Memory B cell (primary cell): ENCODE data around the gene PRMT2.

Experiments
- ATAC-seq: fragments of 150-1000 bp; cut with Tn5 transposase; 2 replicates; pipeline ENCODE4 v1.10.0; 2021; ENCODE audit warnings: low read depth, mild to moderate bottlenecking, moderate library complexity
- DNase-seq, 2 donors: peaks; one replicate each; pipeline ENCODE4 v3.0.0; 2022; ENCODE audit warnings: low spot score in 2 of 2
- H3K27ac Mint-ChIP-seq: one replicate; pipeline ENCODE4 v1.8.0; 2022; ENCODE audit warnings: mild to moderate bottlenecking, moderate library complexity, mixed read lengths
- H3K27me3 Mint-ChIP-seq: one replicate; pipeline ENCODE4 v1.8.0; 2022; ENCODE audit warnings: mixed read lengths
- H3K36me3 Mint-ChIP-seq: one replicate; pipeline ENCODE4 v1.8.0; 2022; ENCODE audit warnings: mild to moderate bottlenecking, mixed read lengths
- H3K4me1 Mint-ChIP-seq: one replicate; pipeline ENCODE4 v1.8.0; 2022; ENCODE audit warnings: mixed read lengths
- H3K4me3 Mint-ChIP-seq: one replicate; pipeline ENCODE4 v1.8.0; 2022; ENCODE audit warnings: mild to moderate bottlenecking, moderate library complexity, mixed read lengths
- H3K9me3 Mint-ChIP-seq: one replicate; pipeline ENCODE4 v1.8.0; 2022; ENCODE audit warnings: mixed read lengths

PRMT2 gene

DNA sequence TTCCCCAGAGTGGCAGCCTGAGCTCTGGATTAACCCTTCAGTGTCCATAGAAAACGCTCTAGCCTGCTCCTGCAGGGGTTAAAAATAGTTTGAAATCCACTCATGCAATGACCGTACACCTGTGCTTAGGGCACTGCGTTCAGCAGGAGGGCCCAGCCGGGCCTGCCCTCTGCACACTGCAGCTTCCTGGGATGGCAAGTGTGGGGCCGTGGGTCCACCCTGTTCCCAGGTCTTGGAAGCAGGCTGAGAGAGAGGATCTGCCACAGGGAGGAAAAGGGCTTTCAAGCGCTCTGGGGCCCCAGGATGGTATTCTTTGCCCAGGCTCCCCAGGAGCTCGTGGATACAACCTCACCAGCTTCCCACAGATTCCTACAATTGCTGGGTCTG is 29.1 kb upstream of the PRMT2 start:
- peaks cover 12% of the 10 kb centered on the region for H3K4me1 Mint-ChIP-seq
- peaks cover 3% of the 10 kb centered on the region for H3K36me3 Mint-ChIP-seq
- peaks cover 11% of the 10 kb centered on the region for H3K27me3 Mint-ChIP-seq
- no peak for ATAC-seq
- no peak overlapping the region for H3K27ac Mint-ChIP-seq
- no peak overlapping the region for H3K4me3 Mint-ChIP-seq
- DNase-seq, result no peak
- peaks cover 2% of the 10 kb centered on the region for H3K9me3 Mint-ChIP-seq

DNA sequence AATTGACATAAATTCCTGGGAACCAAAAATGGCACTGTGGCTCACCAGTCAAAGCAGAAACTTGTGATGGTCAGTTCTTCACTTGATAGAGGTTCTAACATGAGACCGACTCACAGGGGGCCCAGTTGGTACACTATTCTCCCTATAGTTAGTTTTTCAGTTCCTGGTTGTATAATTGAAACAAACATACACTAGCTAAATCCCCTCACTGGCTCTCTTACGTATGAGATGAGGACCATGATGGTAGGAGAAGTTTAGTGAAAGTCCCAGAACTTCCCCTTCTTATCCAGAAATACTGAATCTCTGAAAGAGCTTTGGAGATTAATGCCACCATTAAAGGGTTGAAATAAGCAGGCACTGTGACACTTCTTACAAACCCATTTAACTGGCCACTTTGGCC is 27.8 kb upstream of the PRMT2 start:
- Mint-ChIP-seq H3K9me3 (peaks cover 4% of the 10 kb centered on the region), H3K4me1 (peaks cover 12% of the 10 kb centered on the region), H3K4me3 (no peak overlapping the region), H3K27me3 (peaks cover 11% of the 10 kb centered on the region), H3K27ac (no peak overlapping the region), H3K36me3 (peaks cover 3% of the 10 kb centered on the region)
- ATAC-seq, result no peak
- no peak for DNase-seq

DNA sequence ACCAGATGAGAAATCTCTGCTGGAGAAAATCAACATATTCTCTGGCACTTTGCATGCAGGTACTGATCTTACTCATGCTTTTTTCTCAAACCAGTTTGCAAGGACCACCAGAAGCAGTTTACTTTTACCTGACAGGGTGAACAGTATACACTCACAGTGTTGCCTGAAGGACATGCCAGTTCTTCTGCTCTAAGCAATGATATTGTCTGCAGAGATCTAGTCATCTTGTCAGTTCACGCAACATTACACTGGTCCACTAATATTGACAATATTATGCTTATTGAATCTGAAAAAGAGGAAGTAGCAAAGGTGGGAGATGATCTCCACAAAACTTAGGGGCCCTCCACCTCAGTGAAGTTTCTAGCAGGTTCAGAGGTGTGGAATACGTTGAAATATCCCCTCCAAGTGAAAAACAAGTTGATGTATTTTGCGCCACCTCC is 26.8 kb upstream of the PRMT2 start:
- Mint-ChIP-seq H3K9me3 (peaks cover 5% of the 10 kb centered on the region), H3K36me3 (peaks cover 3% of the 10 kb centered on the region), H3K27me3 (peaks cover 11% of the 10 kb centered on the region), H3K4me1 (peaks cover 12% of the 10 kb centered on the region), H3K4me3 (no peak overlapping the region), H3K27ac (no peak overlapping the region)
- DNase-seq (no peak), ATAC-seq (peak; percentile 18)

DNA sequence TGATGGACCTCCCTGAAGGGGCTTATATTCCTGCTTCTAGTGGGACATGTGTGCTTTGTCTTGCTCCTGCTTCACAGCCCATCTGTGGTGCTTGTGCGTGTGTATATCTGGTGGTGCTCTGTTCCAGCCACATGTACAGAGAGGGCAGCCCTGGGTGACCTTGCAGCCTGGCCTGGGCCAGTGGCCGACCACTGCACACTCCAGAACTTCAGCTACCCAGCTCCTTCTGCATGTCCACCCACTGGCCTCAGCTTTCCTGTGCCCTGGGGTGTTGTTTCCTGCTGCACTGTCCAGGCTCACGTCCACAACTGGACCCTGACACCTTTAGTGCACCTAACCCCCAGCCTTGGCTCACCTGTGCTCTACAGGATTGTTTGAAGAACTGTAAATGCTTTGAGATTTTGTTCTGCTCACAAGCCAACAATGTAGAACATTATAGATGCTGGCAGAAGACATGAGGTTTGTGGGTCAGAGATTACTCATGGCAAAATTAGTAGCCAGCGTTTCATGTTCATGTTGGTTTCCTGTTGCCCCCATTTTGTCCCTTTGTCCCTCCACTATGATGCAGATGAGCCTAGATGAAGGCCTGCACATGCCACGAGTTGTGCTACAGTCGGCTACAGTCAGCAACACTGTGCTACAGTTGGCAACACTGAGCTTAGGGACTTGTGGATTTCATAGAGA is 25.3 kb upstream of the PRMT2 start:
- ATAC-seq (no peak), DNase-seq (no peak)
- Mint-ChIP-seq H3K4me3 (no peak overlapping the region), H3K36me3 (peaks cover 3% of the 10 kb centered on the region), H3K4me1 (peaks cover 12% of the 10 kb centered on the region), H3K27me3 (peaks cover 11% of the 10 kb centered on the region), H3K9me3 (peaks cover 5% of the 10 kb centered on the region), H3K27ac (no peak overlapping the region)

DNA sequence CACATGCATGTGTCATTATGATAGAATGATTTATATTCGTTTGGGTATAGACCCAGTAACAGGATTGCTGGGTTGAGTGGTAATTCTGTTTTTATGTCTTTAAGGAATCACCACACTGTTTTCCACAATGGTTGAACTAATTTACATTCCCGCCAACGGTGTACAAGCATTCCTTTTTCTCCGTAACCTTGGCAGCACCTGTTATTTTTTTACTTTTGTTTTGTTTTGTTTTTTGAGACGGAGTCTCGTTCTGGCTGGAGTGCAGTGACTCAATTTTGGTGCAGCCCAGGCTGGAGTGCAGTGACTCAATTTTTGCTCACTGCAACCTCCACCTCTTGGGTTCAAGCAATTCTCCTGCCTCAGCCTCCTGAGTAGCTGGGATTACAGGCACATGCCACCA is 22.1 kb upstream of the PRMT2 start:
- H3K27me3 Mint-ChIP-seq, result peaks cover 13% of the 10 kb centered on the region
- peaks cover 6% of the 10 kb centered on the region for H3K4me1 Mint-ChIP-seq
- ATAC-seq (no peak), DNase-seq (no peak)
- peaks cover 3% of the 10 kb centered on the region for H3K36me3 Mint-ChIP-seq
- no peak overlapping the region for H3K4me3 Mint-ChIP-seq
- no peak overlapping the region for H3K27ac Mint-ChIP-seq
- peaks cover 7% of the 10 kb centered on the region for H3K9me3 Mint-ChIP-seq

DNA sequence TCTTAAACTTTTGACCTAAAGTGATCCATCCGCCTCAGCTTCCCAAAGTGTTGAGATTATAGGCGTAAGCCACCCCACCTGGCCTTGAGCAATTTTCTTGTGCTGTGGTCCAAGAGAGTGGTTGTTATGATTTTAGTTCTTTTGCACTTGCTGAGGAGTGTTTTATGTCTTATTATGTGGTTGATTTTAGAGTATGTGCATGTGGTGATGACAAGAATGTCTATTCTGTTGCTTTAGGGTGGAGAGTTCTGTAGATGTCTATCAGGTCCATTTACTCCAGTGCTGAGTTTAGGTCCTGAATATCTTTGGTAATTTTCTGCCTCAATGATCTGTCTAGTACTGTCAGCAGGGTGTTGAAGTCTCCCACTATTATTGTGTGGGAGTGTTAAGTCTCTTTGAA is 19.4 kb upstream of the PRMT2 start:
- Mint-ChIP-seq H3K4me3 (no peak overlapping the region), H3K27me3 (peaks cover 17% of the 10 kb centered on the region), H3K4me1 (no peaks in the 10 kb centered on the region), H3K27ac (no peak overlapping the region), H3K36me3 (no peaks in the 10 kb centered on the region), H3K9me3 (peaks cover 4% of the 10 kb centered on the region)
- no peak for ATAC-seq
- DNase-seq, result no peak

DNA sequence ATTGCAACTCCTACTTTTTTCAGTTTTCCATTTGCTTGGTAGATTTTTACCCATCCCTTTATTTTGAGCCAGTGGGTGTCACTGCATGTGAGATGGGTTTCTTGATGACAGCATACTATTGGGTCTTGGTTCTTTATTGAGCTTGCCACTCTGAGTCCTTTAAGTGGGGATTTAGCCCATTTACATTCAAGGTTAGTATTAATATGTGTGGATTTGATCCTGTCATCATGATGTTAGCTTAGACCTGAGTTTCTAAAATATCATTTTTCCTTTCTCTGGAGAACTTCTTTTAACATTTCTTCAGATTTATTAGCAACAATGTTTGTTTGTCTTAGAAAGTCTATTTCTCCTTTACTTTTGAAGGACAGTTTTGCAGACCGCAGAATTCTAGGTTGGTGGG is 18.8 kb upstream of the PRMT2 start:
- peaks cover 4% of the 10 kb centered on the region for H3K9me3 Mint-ChIP-seq
- no peak for DNase-seq
- no peak overlapping the region for H3K4me3 Mint-ChIP-seq
- peaks cover 17% of the 10 kb centered on the region for H3K27me3 Mint-ChIP-seq
- H3K4me1 Mint-ChIP-seq, result no peaks in the 10 kb centered on the region
- no peak for ATAC-seq
- no peaks in the 10 kb centered on the region for H3K36me3 Mint-ChIP-seq
- H3K27ac Mint-ChIP-seq, result no peak overlapping the region

DNA sequence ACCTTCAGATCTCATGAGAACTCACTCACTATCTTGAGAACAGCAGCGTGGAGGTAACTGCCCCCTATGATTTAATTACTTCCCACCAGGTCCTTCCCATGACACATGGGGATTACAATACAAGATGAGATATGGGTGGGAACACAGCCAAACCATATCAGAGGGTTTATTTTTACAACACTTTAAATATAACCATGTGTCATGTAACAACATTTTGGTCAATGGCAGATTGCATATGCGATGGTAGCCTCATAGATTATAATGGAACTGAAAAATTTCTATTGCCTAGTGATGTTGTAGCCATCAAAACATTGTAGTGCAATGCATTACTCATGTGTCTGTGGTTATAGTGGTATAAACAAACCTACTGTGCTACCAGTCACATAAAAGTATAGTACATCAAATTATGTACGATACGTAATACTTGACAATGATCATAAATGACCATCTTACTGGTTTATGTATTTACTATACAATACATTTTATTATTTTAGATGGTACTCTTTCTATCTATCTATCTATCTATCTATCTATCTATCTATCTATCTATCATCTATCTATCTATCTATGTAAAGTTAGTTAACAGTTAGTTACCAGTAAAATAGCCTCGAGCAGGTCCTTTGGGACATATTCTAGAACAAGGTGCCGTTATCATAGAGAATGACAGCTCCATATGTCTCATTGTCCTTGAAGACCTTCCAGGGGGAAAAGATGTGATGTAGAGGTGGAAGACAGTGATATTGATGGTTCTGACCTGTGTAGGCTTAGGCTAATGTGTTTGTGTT is 18.0 kb upstream of the PRMT2 start:
- H3K4me3 Mint-ChIP-seq, result no peak overlapping the region
- H3K27ac Mint-ChIP-seq, result no peak overlapping the region
- H3K27me3 Mint-ChIP-seq, result peaks cover 17% of the 10 kb centered on the region
- DNase-seq, result no peak
- H3K36me3 Mint-ChIP-seq, result no peaks in the 10 kb centered on the region
- H3K4me1 Mint-ChIP-seq, result no peaks in the 10 kb centered on the region
- ATAC-seq, result no peak
- peaks cover 3% of the 10 kb centered on the region for H3K9me3 Mint-ChIP-seq

DNA sequence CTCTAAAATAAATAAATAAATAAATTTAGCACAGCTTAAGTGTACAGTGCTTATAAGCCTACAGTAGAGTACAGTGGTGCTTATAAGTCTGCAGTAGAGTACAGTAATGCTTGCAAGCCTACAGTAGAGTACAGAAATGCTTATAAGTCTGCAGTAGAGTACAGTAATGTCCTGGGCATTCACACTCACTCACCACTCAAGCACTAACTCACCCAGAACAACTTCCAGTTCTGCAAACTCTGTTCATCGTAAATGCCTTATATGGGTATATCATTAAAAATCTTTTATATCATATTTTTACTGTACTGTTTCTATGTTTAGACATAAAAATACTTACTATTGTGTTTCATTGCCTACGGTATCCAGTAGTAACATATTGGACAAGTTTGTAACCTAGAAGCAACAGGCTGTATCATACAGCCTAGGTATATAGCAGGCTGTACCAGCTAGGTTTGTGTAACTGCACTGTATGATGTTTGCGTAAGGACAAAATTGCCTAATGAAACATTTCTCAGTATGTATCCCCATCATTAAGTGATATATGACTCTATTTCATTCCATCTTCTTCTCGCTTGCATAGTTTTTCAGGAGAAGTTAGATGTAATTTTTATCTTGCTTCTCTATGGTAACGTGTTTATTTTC is 16.6 kb upstream of the PRMT2 start:
- peaks cover 18% of the 10 kb centered on the region for H3K27me3 Mint-ChIP-seq
- H3K4me1 Mint-ChIP-seq, result no peaks in the 10 kb centered on the region
- ATAC-seq (no peak), DNase-seq (no peak)
- no peak overlapping the region for H3K4me3 Mint-ChIP-seq
- H3K27ac Mint-ChIP-seq, result no peak overlapping the region
- H3K36me3 Mint-ChIP-seq, result no peaks in the 10 kb centered on the region
- peaks cover 1% of the 10 kb centered on the region for H3K9me3 Mint-ChIP-seq

DNA sequence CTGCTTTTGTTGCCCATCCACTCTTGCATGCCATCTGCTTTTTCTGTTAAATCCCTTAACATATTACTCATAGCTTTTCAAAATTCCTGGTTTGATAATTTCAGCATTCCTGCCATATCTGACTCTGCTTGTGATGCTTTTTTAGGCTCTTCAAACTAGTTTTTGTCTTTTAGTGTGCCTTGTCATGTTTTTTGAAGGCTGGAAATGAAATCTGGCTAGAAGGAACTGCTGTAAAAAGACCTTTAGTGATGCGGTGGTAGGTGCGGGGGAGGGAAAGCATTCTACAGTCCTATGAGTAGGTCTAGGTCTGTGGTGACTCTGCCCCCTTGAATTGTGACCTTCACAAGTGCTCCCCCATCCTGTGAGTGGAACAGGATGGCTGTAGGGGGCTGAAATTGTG is 15.6 kb upstream of the PRMT2 start:
- no peaks in the 10 kb centered on the region for H3K4me1 Mint-ChIP-seq
- H3K36me3 Mint-ChIP-seq, result no peaks in the 10 kb centered on the region
- H3K4me3 Mint-ChIP-seq, result no peak overlapping the region
- peaks cover 18% of the 10 kb centered on the region for H3K27me3 Mint-ChIP-seq
- no peak for ATAC-seq
- H3K9me3 Mint-ChIP-seq, result peaks cover 1% of the 10 kb centered on the region
- DNase-seq, result no peak
- no peak overlapping the region for H3K27ac Mint-ChIP-seq

DNA sequence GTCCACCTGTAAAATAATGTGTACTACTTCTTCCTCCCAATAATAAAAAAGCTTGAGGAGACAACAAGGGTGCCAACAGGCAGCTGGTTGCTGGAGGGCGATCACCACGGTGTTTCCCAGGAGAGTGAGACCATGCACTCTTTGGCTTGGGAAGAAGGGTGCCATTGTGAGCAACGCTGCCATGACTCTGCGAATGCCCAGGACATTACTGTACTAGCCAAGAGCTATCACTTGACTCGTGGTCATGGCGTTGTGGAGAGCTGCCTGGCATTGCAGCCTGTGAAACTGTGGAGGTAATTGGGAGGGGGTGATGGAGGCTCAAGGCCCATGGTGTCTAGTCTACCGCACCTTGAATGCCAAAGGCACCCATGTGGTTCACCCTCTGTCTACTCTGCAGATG is 14.6 kb upstream of the PRMT2 start:
- no peak overlapping the region for H3K27ac Mint-ChIP-seq
- H3K36me3 Mint-ChIP-seq, result peaks cover 3% of the 10 kb centered on the region
- DNase-seq, result no peak
- peaks cover 15% of the 10 kb centered on the region for H3K27me3 Mint-ChIP-seq
- no peaks in the 10 kb centered on the region for H3K4me1 Mint-ChIP-seq
- no peak overlapping the region for H3K4me3 Mint-ChIP-seq
- ATAC-seq, result no peak
- H3K9me3 Mint-ChIP-seq, result peaks cover 2% of the 10 kb centered on the region

DNA sequence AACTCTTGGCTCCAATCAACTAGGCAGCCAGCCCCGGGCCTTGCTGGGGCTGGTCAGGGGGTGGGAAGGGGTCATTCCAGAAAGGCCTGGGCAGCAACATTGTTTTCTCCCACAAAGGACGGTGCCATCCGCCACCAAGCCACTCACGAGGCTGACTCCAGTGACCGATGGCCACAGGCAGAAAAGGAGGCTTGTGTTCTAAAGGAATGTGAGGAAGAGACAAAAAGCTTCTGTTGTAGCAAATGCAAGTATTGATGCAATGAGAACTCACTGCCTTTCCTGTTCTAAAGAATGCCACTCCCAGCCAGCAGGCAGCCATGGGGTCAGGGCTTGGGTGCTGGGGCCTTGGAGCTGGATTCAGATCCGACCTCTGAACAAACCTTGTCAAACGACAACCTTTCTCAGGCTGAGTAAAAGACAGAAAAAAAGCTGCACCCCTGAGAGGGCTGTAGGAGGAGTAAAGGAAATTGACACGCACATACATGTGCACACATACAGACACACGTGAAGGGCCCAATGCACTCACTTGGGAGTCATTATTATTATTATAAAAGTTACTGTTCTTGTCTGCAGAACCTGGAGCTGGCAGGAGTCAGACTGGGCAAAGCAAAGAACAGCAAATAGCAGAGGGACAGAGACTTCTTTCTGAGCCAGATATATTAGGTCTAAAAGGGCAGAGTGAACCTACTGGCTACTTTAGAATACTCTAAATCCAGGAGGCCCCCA is 13.9 kb upstream of the PRMT2 start:
- H3K4me3 Mint-ChIP-seq, result no peak overlapping the region
- H3K36me3 Mint-ChIP-seq, result peaks cover 3% of the 10 kb centered on the region
- no peaks in the 10 kb centered on the region for H3K4me1 Mint-ChIP-seq
- ATAC-seq (no peak), DNase-seq (no peak)
- H3K27ac Mint-ChIP-seq, result no peak overlapping the region
- H3K27me3 Mint-ChIP-seq, result peaks cover 11% of the 10 kb centered on the region
- H3K9me3 Mint-ChIP-seq, result peaks cover 5% of the 10 kb centered on the region

DNA sequence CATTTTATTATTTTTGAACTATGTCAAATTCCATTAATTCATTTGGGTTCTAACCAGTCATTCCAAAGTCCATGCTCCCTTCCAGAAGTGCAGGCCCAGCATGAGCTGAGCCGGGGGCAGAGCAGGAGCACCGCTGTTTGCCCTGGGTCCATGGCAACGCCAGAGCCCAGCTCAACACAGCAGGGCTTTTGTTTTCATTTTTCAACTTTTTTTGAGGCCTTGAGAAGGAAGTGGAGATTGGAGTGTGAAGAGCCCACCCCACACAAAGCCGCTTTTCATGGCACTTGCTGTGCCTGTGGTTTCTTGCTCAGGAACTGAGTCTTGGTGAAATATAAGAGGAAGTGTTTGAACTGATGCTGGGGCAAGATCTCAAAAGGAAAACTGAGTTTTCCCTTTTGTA is 13.2 kb upstream of the PRMT2 start:
- peaks cover 6% of the 10 kb centered on the region for H3K9me3 Mint-ChIP-seq
- DNase-seq (no peak), ATAC-seq (peak; percentile 39)
- H3K36me3 Mint-ChIP-seq, result peaks cover 3% of the 10 kb centered on the region
- no peak overlapping the region for H3K27ac Mint-ChIP-seq
- peaks cover 13% of the 10 kb centered on the region for H3K27me3 Mint-ChIP-seq
- no peak overlapping the region for H3K4me3 Mint-ChIP-seq
- H3K4me1 Mint-ChIP-seq, result no peaks in the 10 kb centered on the region

DNA sequence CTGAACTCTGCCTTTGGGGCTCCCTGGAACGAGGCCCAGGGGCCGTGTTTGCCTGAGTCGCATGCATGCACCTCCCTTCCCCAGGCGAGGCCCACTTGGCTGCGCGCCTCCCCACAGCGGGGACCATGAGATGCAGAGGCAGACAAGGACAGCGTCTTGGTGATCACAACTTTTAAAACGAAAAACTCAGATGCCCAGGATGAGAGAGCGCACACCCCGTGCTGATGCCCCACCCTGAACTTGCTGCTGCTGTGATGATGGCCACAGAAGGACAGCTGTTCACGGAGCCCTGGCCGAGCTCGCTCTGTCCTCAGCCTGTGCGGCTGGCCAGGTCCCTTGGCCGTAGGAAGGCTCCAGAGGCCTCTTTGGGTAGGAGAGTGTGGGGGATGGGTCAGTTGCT is 11.4 kb upstream of the PRMT2 start:
- Mint-ChIP-seq H3K4me1 (no peaks in the 10 kb centered on the region), H3K36me3 (peaks cover 3% of the 10 kb centered on the region), H3K27me3 (peaks cover 17% of the 10 kb centered on the region)

More for the DNA sequence above, 11.4 kb upstream of the PRMT2 start:
- Mint-ChIP-seq H3K9me3 (peaks cover 6% of the 10 kb centered on the region), H3K27ac (no peak overlapping the region), H3K4me3 (no peak overlapping the region)
- ATAC-seq (no peak), DNase-seq (no peak)
